Hepatocyte (in vitro differentiated cells): ENCODE results near the gene HDAC1. TPM values are rescaled to one million over a fixed set of nuclear protein-coding genes. Genes with fewer than 3 reads are reported as not detected.

ENCODE experiments used
- DNase-seq: peaks from one replicate; pipeline ENCODE4 v3.0.0-alpha.2; 2016; ENCODE audit warnings: low spot score
- H2AFZ ChIP-seq: fragments of 200-600 bp; sonication (generic); 2 replicates; pipeline ENCODE4 v1.6.0; 2016; ENCODE audit warnings: antibody characterized with exemption, mild to moderate bottlenecking
- H3K27ac ChIP-seq: fragments of 200-600 bp; sonication (generic); 2 replicates; pipeline ENCODE4 v1.5.1; 2016; ENCODE audit warnings: mild to moderate bottlenecking
- H3K27me3 ChIP-seq: fragments of 200-600 bp; sonication (generic); 2 replicates; pipeline ENCODE4 v1.6.1; 2016
- H3K36me3 ChIP-seq: fragments of 200-600 bp; sonication (generic); replicated peaks from 2 replicates; pipeline ENCODE4 v1.5.1; 2016; ENCODE audit warnings: low read depth; ENCODE audit not compliant: insufficient read depth
- H3K4me1 ChIP-seq: fragments of 200-600 bp; sonication (generic); 2 replicates; pipeline ENCODE4 v1.5.1; 2016; ENCODE audit warnings: mild to moderate bottlenecking, moderate library complexity; ENCODE audit not compliant: insufficient read depth
- H3K4me2 ChIP-seq: fragments of 200-600 bp; sonication (generic); 2 replicates; pipeline ENCODE4 v1.6.0; 2016
- H3K4me3 ChIP-seq: fragments of 200-600 bp; sonication (generic); 2 replicates; pipeline ENCODE4 v1.5.1; 2016; ENCODE audit warnings: mild to moderate bottlenecking
- H3K79me2 ChIP-seq: fragments of 200-600 bp; sonication (generic); 2 replicates; pipeline ENCODE4 v1.6.0; 2017; ENCODE audit warnings: mild to moderate bottlenecking
- H3K9me2 ChIP-seq: fragments of 200-600 bp; sonication (generic); replicated peaks from 2 replicates; pipeline ENCODE4 v1.6.0; 2017; ENCODE audit warnings: mild to moderate bottlenecking; ENCODE audit not compliant: insufficient read depth
- H3K9me3 ChIP-seq: fragments of 200-600 bp; sonication (generic); 2 replicates; pipeline ENCODE4 v1.5.1; 2016; ENCODE audit warnings: low read depth, mild to moderate bottlenecking
- H4K20me1 ChIP-seq: fragments of 200-600 bp; sonication (generic); 2 replicates; pipeline ENCODE4 v1.6.0; 2016; ENCODE audit warnings: mild to moderate bottlenecking; ENCODE audit not compliant: insufficient read depth, poor library complexity, severe bottlenecking
- EZH2 ChIP-seq: fragments of 200-600 bp; sonication (generic); IDR thresholded peaks from 2 replicates; pipeline ENCODE4 v1.6.1; 2016; ENCODE audit warnings: antibody characterized with exemption, mild to moderate bottlenecking, borderline replicate concordance
- EZH2phosphoT487 ChIP-seq: fragments of 200-600 bp; sonication (generic); IDR thresholded peaks from one replicate; pipeline ENCODE4 v1.6.1; 2018; ENCODE audit warnings: antibody characterized with exemption, mild to moderate bottlenecking, low read depth, moderate library complexity; ENCODE audit not compliant: unreplicated experiment, severe bottlenecking
- WGBS: methylation state at CpG from one replicate; pipeline ENCODE4 v1.1.6; 2016; ENCODE audit warnings: low lambda C conversion rate; ENCODE audit errors: missing lambda C conversion rate; 5-methylcytosine and 5-hydroxymethylcytosine counted together
- polyA plus RNA-seq: library from polyadenylated mRNA; unstranded; fragments of >200 nt; fragmentation: Nextera tagmentation; extraction: Ambion mirVana; gene quantifications from 2 replicates; pipeline ENCODE4 v1.2.1, GENCODE V29; 2016
- total RNA-seq: library from RNA; depleted of rRNA; stranded (reverse); fragments of >200 nt; gene quantifications from 2 replicates; pipeline ENCODE4 v1.2.3, GENCODE V29; 2014
- TF ChIP-seq, protein P1 (sequence below): fragments of 200-600 bp; sonication (generic); IDR thresholded peaks from 2 replicates; pipeline ENCODE4 v1.5.1; 2016; ENCODE audit warnings: antibody characterized with exemption, mild to moderate bottlenecking; ENCODE audit not compliant: poor library complexity

HDAC1 gene
- total and polyA plus RNA-seq, 2 experiments from 2014 or later = 94.6 to 117 TPM

- Histone ChIP-seq H3K4me2 (peak overlapping the region; percentile 58), H3K27me3 (no peaks in the 10 kb centered on the region), H3K27ac (no peak overlapping the region), H3K9me2 (no peaks in the 10 kb centered on the region), H2AFZ (peak overlapping the region; percentile 11), H3K4me3 (no peak overlapping the region), H3K4me1 (peaks cover 8% of the 10 kb centered on the region), H3K36me3 (no peaks in the 10 kb centered on the region), H3K9me3 (no peaks in the 10 kb centered on the region), H3K79me2 (no peaks in the 10 kb centered on the region), H4K20me1 (no peaks in the 10 kb centered on the region)
- 40% methylated on average over 8 of the region's 10 CpGs for WGBS
- no peak for TF ChIP-seq EZH2
- TF ChIP-seq EZH2phosphoT487 = no peak
- peak; percentile 63 for DNase-seq
Observed at GRCh38 chr1:32273391-32274208, 18.3 kb upstream of the HDAC1 start.

- no peaks in the 10 kb centered on the region for H4K20me1 ChIP-seq
- H2AFZ ChIP-seq = no peak overlapping the region
- H3K4me1 ChIP-seq = peaks cover 8% of the 10 kb centered on the region
- no peaks in the 10 kb centered on the region for H3K27me3 ChIP-seq
- 86% methylated on average over 27 of the region's 31 CpGs for WGBS
- H3K9me2 ChIP-seq = no peaks in the 10 kb centered on the region
- DNase-seq = no peak
- no peaks in the 10 kb centered on the region for H3K9me3 ChIP-seq
- H3K4me3 ChIP-seq = no peak overlapping the region
- no peak overlapping the region for H3K4me2 ChIP-seq
- no peaks in the 10 kb centered on the region for H3K79me2 ChIP-seq
- TF ChIP-seq, protein P1, sequence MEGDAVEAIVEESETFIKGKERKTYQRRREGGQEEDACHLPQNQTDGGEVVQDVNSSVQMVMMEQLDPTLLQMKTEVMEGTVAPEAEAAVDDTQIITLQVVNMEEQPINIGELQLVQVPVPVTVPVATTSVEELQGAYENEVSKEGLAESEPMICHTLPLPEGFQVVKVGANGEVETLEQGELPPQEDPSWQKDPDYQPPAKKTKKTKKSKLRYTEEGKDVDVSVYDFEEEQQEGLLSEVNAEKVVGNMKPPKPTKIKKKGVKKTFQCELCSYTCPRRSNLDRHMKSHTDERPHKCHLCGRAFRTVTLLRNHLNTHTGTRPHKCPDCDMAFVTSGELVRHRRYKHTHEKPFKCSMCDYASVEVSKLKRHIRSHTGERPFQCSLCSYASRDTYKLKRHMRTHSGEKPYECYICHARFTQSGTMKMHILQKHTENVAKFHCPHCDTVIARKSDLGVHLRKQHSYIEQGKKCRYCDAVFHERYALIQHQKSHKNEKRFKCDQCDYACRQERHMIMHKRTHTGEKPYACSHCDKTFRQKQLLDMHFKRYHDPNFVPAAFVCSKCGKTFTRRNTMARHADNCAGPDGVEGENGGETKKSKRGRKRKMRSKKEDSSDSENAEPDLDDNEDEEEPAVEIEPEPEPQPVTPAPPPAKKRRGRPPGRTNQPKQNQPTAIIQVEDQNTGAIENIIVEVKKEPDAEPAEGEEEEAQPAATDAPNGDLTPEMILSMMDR = no peak
- no peak for TF ChIP-seq EZH2phosphoT487
- no peak for TF ChIP-seq EZH2
- no peaks in the 10 kb centered on the region for H3K36me3 ChIP-seq
- no peak overlapping the region for H3K27ac ChIP-seq
Observed at GRCh38 chr1:32274646-32275340, 17.1 kb upstream of the HDAC1 start.

DNA sequence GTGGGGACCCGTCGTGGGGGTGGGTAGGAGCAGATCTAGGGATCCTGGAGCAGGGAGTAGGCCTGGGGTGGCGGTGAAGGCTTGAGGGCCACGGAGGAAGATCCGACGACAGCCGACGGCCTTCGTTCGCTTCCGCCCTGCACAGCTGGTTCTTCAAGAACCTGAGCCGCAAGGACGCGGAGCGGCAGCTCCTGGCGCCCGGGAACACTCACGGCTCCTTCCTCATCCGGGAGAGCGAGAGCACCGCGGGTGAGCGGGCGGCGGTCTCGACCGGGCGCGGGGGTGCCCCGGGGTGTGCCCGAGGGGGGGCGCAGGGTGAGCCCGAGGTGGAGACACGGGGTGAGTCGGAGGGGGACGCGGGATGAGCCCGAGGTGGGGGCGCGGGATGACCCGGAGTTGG is 16.5 kb upstream of the HDAC1 start:
- H4K20me1 ChIP-seq = no peaks in the 10 kb centered on the region
- H3K36me3 ChIP-seq = no peaks in the 10 kb centered on the region
- WGBS = 87% methylated on average over 28 of the region's 41 CpGs
- no peak overlapping the region for H3K4me3 ChIP-seq
- H3K9me3 ChIP-seq = no peaks in the 10 kb centered on the region
- H3K4me2 ChIP-seq = no peak overlapping the region
- TF ChIP-seq EZH2phosphoT487 (no peak), EZH2 (no peak)
- TF ChIP-seq, protein P1 = no peak
- H2AFZ ChIP-seq = no peak overlapping the region
- no peaks in the 10 kb centered on the region for H3K9me2 ChIP-seq
- H3K27me3 ChIP-seq = no peaks in the 10 kb centered on the region
- DNase-seq = no peak
- no peak overlapping the region for H3K27ac ChIP-seq
- H3K4me1 ChIP-seq = peaks cover 8% of the 10 kb centered on the region
- no peaks in the 10 kb centered on the region for H3K79me2 ChIP-seq
